AG04449 (cell line): Measurements from ENCODE around the gene MYH6.
"Not testable (repeated sequence)": the region's sequence is repeated elsewhere in the genome, so short reads cannot be mapped to it uniquely, and the experiment has no call there.

Experiments
- CTCF ChIA-PET: fragments of 350-600 bp; formaldehyde crosslinking; extraction: SDS; loops from one replicate; lab custom pipeline; 2021; ENCODE audit warnings: antibody characterized with exemption; lab: Yijun Ruan, JAX
- POLR2A ChIA-PET: fragments of 400-600, 350-600 bp; formaldehyde crosslinking; extraction: SDS; loops from one replicate; lab custom pipeline; 2020; ENCODE audit warnings: antibody characterized with exemption, inconsistent platforms; lab: Yijun Ruan, JAX
- DNase-seq: peaks from one replicate; pipeline ENCODE4 v3.0.0-alpha.2; 2010; ENCODE audit warnings: low read depth, low spot score
- H3K4me3 ChIP-seq: 2 replicates; pipeline ENCODE4 v1.5.1; 2011; ENCODE audit warnings: low read depth, mild to moderate bottlenecking, control low read depth, low read length
- CTCF ChIP-seq: IDR thresholded peaks from one replicate; pipeline ENCODE4 v1.5.1; 2011; ENCODE audit warnings: mild to moderate bottlenecking, moderate library complexity, low read length, control low read depth, inconsistent platforms; ENCODE audit not compliant: insufficient read depth; ENCODE audit errors: missing control alignments

Gene MYH6

GRCh38 chr14:23425169-23425568, 17.1 kb upstream of the MYH6 start:
- no peak overlapping the region for H3K4me3 ChIP-seq
- POLR2A ChIA-PET: no interaction called here

GRCh38 chr14:23423657-23424056, 15.6 kb upstream of the MYH6 start:
- CTCF ChIA-PET: interaction anchor here (1.3 to 2.5 kb wide), 2 partner anchors 12 to 43 kb away, joined by 3 to 7 read pairs; partner anchors contain the start of gene MYH7
- POLR2A ChIA-PET: no interaction called here
- H3K4me3 ChIP-seq: no peak overlapping the region
- TF ChIP-seq CTCF: no peak
- DNase-seq: no peak

More at GRCh38 chr14:23425169-23425568, 17.1 kb upstream of the MYH6 start:
- no peak for DNase-seq
- CTCF ChIA-PET: no interaction called here
- no peak for TF ChIP-seq CTCF

GRCh38 chr14:23421594-23421993, 13.5 kb upstream of the MYH6 start:
- ChIA-PET POLR2A (no interaction called here), CTCF (interaction anchor here (1.1 kb wide), 1 partner anchor 35 kb away, joined by 3 read pairs; no protein-coding TSS in a partner anchor)
- TF ChIP-seq CTCF: no peak
- no peak for DNase-seq
- H3K4me3 ChIP-seq: no peak overlapping the region

DNA sequence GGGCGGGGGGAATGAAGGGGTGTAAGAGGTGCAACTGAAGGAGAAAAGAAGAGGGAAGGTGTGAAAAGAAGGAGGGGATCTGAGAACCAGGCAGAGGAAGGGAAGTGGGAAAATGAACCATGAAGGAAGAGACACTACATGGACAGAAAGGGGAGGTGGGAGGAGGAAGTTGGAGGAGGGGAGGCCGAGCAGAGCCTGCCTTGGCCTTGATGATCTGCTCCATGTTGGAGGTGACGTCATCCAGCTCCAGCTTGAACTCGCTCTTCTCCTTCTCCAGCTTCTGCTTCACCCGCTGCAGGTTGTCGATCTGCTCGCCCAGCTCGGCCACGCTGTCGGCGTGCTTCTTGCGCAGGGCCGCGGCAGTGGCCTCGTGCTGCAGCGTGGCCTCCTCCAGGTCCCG, 11.6 kb upstream of the MYH6 start:
- H3K4me3 ChIP-seq, DNase-seq, CTCF ChIA-PET, POLR2A ChIA-PET: not testable (repeated sequence)

DNA sequence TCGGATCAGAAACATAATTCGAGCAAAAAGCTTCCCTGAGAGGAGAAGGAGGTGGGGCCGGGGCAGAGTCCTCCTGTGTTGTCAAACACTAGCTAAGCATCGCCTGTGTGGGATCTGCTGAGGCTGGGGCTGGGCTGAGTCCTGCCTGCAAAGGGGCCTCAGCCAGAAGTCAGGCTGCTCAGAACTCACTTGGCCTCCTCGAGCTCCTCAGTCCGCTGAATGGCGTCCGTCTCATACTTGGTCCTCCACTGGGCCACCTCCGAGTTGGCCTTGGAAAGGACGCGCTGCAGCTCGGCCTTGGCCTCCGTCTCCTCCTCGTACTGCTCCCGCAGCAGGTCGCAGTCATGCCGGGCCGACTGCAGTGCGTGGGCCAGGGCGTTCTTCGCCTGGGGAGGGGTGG, 9.9 kb upstream of the MYH6 start:
- POLR2A ChIA-PET: no interaction called here
- H3K4me3 ChIP-seq: no peak overlapping the region
- no peak for DNase-seq
- no peak for TF ChIP-seq CTCF
- CTCF ChIA-PET: interaction anchor here (0.9 to 1.2 kb wide), 2 partner anchors 12 to 38 kb away, joined by 3 to 5 read pairs; no protein-coding TSS in a partner anchor

- H3K4me3 ChIP-seq, CTCF ChIA-PET, DNase-seq: not testable (repeated sequence)
- POLR2A ChIA-PET: interaction anchor here (0.6 kb wide), 1 partner anchor 88 kb away, joined by 4 read pairs; no protein-coding TSS in a partner anchor
Observed at GRCh38 chr14:23417269-23417668, 9.2 kb upstream of the MYH6 start.

- H3K4me3 ChIP-seq: no peak overlapping the region
- CTCF ChIA-PET: no interaction called here
- POLR2A ChIA-PET: interaction anchor here (0.6 kb wide), 1 partner anchor 87 kb away, joined by 4 read pairs; no protein-coding TSS in a partner anchor
- no peak for DNase-seq
- TF ChIP-seq CTCF: no peak
Observed at GRCh38 chr14:23416801-23417200, 8.7 kb upstream of the MYH6 start.
